ENCODE data around the gene RASGRF1. TPM values are rescaled to one million over a fixed set of nuclear protein-coding genes. Genes with fewer than 3 reads are reported as not detected.

RASGRF1 gene
- polyA plus RNA-seq, 1 donor from 2014 or later: 11.0 TPM

- Histone ChIP-seq H3K4me2 (ENCODE audit: low read length) (no peak overlapping the region), H3K4me3 (ENCODE audit: low read length) (no peak overlapping the region)
Measured at GRCh38 chr15:79136434-79137046, 46.0 kb upstream of the RASGRF1 start.

GRCh38 chr15:79133309-79133708 is 42.7 kb upstream of the RASGRF1 start:
- H3K9me3 ChIP-seq (ENCODE audit: low read length): peaks cover 4% of the 10 kb centered on the region
- no peak overlapping the region for H3K27ac ChIP-seq (ENCODE audit: low read length)
- H3K9me2 ChIP-seq (ENCODE audit: insufficient read depth, low read length): no peaks in the 10 kb centered on the region
- H3K79me2 ChIP-seq (replicated peaks; ENCODE audit: insufficient read depth, low read length): no peaks in the 10 kb centered on the region
- H2AFZ ChIP-seq (ENCODE audit: low read depth, low read length): no peak overlapping the region
- no peaks in the 10 kb centered on the region for H3F3A ChIP-seq (ENCODE audit: insufficient read depth, low read length, poor library complexity, severe bottlenecking)
- no peak overlapping the region for H3K9ac ChIP-seq (ENCODE audit: low read length)
- no peak overlapping the region for H3K4me3 ChIP-seq (ENCODE audit: low read length)
- no peaks in the 10 kb centered on the region for H4K20me1 ChIP-seq (ENCODE audit: insufficient read depth)
- no peaks in the 10 kb centered on the region for H3K27me3 ChIP-seq (ENCODE audit: insufficient read depth, low read depth, low read length)
- H3K4me2 ChIP-seq (ENCODE audit: low read length): no peak overlapping the region
- no peaks in the 10 kb centered on the region for H3K36me3 ChIP-seq (ENCODE audit: insufficient read depth, low read length)
- TF ChIP-seq REST (IDR thresholded peaks at IDR 0.05; ENCODE audit: borderline replicate concordance) (no peak), MXI1 (conservative IDR thresholded peaks at IDR 0.05; ENCODE audit: poor library complexity, severe bottlenecking) (no peak), CTCF (IDR thresholded peaks at IDR 0.05; ENCODE audit: poor library complexity, severe bottlenecking) (no peak), TAF1 (IDR thresholded peaks at IDR 0.05; ENCODE audit: low read depth) (no peak), SMC3 (conservative IDR thresholded peaks at IDR 0.05; ENCODE audit: poor library complexity) (no peak), POLR2AphosphoS5 (IDR thresholded peaks at IDR 0.05) (no peak)

More at GRCh38 chr15:79136434-79137046, 46.0 kb upstream of the RASGRF1 start:
- no peak overlapping the region for H3K9ac ChIP-seq (ENCODE audit: low read length)
- no peaks in the 10 kb centered on the region for H3K36me3 ChIP-seq (ENCODE audit: insufficient read depth, low read length)
- H3K9me3 ChIP-seq (ENCODE audit: low read length): no peaks in the 10 kb centered on the region
- H2AFZ ChIP-seq (ENCODE audit: low read depth, low read length): no peak overlapping the region
- H3K27me3 ChIP-seq (ENCODE audit: insufficient read depth, low read depth, low read length): no peaks in the 10 kb centered on the region
- H3K9me2 ChIP-seq (ENCODE audit: insufficient read depth, low read length): no peaks in the 10 kb centered on the region
- H3K79me2 ChIP-seq (replicated peaks; ENCODE audit: insufficient read depth, low read length): no peaks in the 10 kb centered on the region
- TF ChIP-seq CTCF (IDR thresholded peaks at IDR 0.05; ENCODE audit: poor library complexity, severe bottlenecking) (no peak), TAF1 (IDR thresholded peaks at IDR 0.05; ENCODE audit: low read depth) (no peak), EP300 (conservative IDR thresholded peaks at IDR 0.05; ENCODE audit: poor library complexity, severe bottlenecking) (no peak), MXI1 (conservative IDR thresholded peaks at IDR 0.05; ENCODE audit: poor library complexity, severe bottlenecking) (no peak), REST (IDR thresholded peaks at IDR 0.05; ENCODE audit: borderline replicate concordance) (no peak), EZH2 (IDR thresholded peaks at IDR 0.05; ENCODE audit: borderline replicate concordance, insufficient read depth, low read length, poor library complexity, severe bottlenecking) (no peak), SMC3 (conservative IDR thresholded peaks at IDR 0.05; ENCODE audit: poor library complexity) (no peak), RAD21 (conservative IDR thresholded peaks at IDR 0.05) (no peak), POLR2AphosphoS5 (IDR thresholded peaks at IDR 0.05) (no peak)
- no peaks in the 10 kb centered on the region for H4K20me1 ChIP-seq (ENCODE audit: insufficient read depth)
- H3F3A ChIP-seq (ENCODE audit: insufficient read depth, low read length, poor library complexity, severe bottlenecking): no peaks in the 10 kb centered on the region
- H3K27ac ChIP-seq (ENCODE audit: low read length): no peak overlapping the region

Measured in neural cell (in vitro differentiated cells).